GM03348 (cell line): ENCODE results near the gene CAMK2G.
"Not testable (repeated sequence)": the region's sequence is repeated elsewhere in the genome, so short reads cannot be mapped to it uniquely, and the experiment has no call there.

Source experiments
- DNase-seq: peaks from one replicate; pipeline ENCODE4 v3.0.0; 2012; ENCODE audit warnings: low spot score

Gene CAMK2G

GRCh38 chr10:73839276-73839966 lies 34.9 kb downstream of the CAMK2G start:
- DNase-seq = no peak

- peak; percentile 34 for DNase-seq
Measured at GRCh38 chr10:73838827-73839226, 35.5 kb downstream of the CAMK2G start.

- DNase-seq = no peak
Measured at GRCh38 chr10:73838008-73838567, 36.3 kb downstream of the CAMK2G start.

- DNase-seq = peak; percentile 69
Measured at GRCh38 chr10:73837072-73837471, 37.3 kb downstream of the CAMK2G start.

GRCh38 chr10:73836427-73836980 lies 37.9 kb downstream of the CAMK2G start:
- DNase-seq = no peak

- DNase-seq = not testable (repeated sequence)
Measured at GRCh38 chr10:73829090-73829489, 45.3 kb downstream of the CAMK2G start.

- DNase-seq = no peak
Measured at GRCh38 chr10:73828161-73828560, 46.2 kb downstream of the CAMK2G start.

GRCh38 chr10:73827346-73828089 lies 46.8 kb downstream of the CAMK2G start:
- no peak for DNase-seq

- DNase-seq = no peak
Measured at GRCh38 chr10:73824146-73824725, 50.1 kb downstream of the CAMK2G start.

- no peak for DNase-seq
Measured at GRCh38 chr10:73823391-73823790, 51.0 kb downstream of the CAMK2G start.

- no peak for DNase-seq
Measured at GRCh38 chr10:73819513-73820093, 54.8 kb downstream of the CAMK2G start.

GRCh38 chr10:73819081-73819480 lies 55.3 kb downstream of the CAMK2G start:
- no peak for DNase-seq

- DNase-seq = no peak
Measured at GRCh38 chr10:73818402-73818801, 56.0 kb downstream of the CAMK2G start.

- DNase-seq = no peak
Measured at GRCh38 chr10:73817826-73818225, 56.5 kb downstream of the CAMK2G start.

GRCh38 chr10:73816917-73817729 lies 57.2 kb downstream of the CAMK2G start:
- no peak for DNase-seq

- no peak for DNase-seq
Measured at GRCh38 chr10:73815719-73816030, 58.7 kb downstream of the CAMK2G start.

GRCh38 chr10:73814896-73815718 lies 59.2 kb downstream of the CAMK2G start:
- DNase-seq = peak; percentile 37

- DNase-seq = no peak
Measured at GRCh38 chr10:73814276-73814895, 60.0 kb downstream of the CAMK2G start.

- no peak for DNase-seq
Measured at GRCh38 chr10:73813333-73813732, 61.0 kb downstream of the CAMK2G start.

- DNase-seq = no peak
Measured at GRCh38 chr10:73812657-73813056, 61.7 kb downstream of the CAMK2G start.
